HG02759 (cell line): ENCODE measurements around the gene PRKAG2.

Experiments used
- ATAC-seq: cut with Tn5 transposase; IDR thresholded peaks from one replicate; pipeline ENCODE4 v1.9.1; 2021; ENCODE audit warnings: mild to moderate bottlenecking, moderate library complexity; ENCODE audit not compliant: unreplicated experiment

Gene PRKAG2

DNA sequence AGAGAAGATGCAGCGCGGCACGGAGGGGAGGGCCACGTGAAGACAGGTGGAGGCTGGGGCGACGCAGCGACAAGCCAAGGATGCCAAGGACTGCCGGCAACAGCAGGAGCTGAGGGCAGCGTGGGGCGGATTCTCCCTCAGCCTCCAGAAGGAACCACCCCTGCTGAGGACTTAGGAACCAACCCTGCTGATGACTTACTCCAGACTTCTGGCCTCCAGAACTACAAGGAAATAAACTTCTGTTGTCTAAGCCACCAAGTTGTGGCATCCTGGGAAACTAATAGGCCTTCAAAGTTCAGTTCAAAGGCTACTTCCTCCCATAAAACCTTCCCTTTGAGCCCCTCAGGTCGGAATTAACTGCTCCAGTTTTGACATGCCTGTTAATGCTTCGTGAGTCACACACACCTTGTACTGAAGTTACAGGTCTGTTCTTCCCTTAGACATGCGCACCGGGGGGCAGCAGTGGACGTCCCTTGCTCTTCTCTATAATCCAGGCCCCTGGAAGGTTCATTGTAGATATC is 268.8 kb downstream of the PRKAG2 start:
- ATAC-seq, result no peak

DNA sequence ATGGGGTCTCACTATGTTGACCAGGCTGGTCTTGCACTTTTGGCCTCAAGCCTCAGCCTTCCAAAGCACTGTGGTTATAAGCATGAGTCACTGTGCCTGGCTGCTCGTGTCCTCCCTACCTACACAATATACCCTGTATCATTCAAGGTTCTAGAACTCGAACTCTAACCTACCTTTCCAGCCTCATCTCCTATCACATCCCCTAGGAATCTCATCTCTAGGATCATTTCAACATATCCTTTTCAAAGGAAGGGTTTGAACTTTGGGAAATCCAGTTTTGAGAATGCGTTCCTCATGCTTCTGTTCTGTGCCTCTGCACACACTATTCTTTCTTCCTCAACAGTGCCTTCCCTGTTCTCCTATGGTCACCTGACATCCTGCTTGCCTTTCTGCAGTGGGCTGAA is 269.4 kb downstream of the PRKAG2 start:
- ATAC-seq, result no peak

DNA sequence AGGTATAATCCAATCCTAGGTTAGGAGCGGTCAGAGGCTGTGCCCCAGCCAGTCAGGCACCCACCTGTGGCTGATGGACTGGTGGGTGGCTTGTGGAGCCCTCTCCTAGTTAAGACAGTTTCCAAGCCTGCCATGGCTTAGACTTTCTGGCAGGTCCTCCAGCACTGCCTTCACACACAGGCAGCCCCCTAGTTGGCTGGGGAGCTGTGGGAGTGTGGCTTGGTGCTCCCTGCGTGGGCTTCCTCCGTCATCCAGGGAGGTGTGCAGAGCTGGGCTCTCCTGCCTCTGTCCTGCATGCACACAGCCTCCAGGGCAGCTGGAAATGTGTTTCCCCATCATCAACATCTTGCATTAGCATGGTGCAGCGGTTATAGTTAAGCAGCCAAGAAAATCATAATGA is 273.0 kb downstream of the PRKAG2 start:
- ATAC-seq, result no peak

DNA sequence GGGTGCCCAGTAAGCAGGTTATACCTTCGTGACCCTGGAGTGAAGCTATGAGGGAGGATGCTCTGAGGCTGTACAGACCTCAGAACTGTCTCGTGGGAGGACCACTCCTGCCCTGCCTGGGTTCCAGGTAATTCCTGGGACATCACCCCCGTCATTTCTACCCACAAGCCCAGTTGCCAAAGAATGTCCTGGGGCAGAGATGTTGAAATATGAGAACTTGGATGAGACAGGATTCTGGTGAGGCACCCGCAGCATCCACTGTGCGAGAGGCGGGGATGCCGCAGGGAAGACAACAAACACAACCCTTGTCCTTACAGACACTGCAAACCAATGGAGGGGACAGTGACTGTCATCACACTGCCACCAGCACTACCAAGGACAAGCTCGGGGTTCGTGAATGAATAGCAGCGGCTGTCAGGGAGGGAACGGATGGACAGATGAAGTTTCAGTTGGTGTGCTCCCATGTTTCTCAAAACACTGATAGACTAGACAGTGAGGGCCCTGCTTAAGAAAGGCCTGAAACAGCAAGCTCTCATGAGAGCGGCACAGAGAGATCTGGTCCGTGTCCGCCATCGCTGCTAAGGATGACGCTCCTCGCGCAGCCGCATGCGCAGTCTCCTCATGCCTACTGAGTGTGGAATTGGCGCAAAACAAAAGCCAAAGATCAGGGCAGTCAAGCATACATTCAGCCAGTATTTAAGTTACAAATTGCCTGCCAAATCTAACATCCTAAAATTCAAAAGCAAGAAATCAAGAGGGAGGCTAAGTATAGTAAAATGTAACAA is 275.2 kb downstream of the PRKAG2 start:
- no peak for ATAC-seq

DNA sequence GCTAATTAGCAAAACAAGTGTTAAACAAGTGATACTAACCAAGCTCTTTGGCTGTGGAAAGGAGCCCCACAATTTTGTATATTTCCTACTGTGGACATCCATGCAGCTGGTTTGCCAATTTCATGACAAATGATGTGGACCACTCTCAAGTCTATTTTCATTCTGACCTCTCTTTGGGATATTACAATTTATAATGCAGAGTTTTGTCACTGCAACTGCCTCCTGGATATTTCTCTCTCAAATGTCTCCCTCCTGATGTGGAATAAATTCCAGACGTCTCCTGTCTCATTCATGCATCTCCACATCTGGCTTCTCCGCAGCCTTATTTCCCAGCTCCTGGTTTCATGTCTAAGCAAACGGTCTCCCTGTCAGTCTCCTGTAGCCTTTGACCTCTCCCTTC is 276.6 kb downstream of the PRKAG2 start:
- ATAC-seq, result no peak

DNA sequence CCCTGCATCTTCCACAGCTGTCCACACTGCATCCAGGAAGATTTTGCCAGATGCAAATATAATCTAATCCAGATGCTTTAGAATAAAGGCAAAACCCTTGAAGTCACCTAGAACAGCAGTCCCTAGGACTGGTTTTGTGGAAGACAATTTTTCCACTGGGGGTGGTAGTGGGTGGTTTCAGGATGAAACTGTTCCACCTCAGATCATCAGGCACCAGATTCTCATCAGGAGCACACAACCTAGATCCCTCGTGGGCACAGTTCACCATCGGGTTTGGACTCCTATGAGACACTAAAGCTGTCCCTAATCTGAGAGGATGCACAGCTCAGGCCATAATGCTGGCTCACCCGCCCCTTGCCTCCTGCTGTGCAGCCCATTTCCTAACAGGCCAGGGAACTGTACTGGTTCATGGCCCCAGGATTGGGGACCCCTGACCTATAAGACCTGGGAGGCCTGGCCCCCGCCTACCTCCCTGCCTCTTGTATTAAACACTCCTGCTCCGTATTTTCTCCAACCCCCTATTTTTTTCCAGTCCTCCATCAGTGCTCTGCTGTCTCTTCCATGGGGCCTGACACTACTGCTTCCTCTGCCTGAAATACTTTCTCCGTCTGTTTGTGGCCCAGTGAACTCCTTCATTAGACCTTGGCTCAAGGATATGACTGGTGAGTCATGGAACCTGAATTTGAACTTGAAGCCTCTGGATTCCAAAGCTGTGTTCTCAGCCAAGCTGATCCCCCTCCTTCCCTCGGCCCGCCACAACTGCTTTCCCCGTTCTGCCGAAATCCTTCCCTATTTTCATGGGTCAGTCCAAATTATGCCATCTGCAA is 277.3 kb downstream of the PRKAG2 start:
- ATAC-seq, result no peak

DNA sequence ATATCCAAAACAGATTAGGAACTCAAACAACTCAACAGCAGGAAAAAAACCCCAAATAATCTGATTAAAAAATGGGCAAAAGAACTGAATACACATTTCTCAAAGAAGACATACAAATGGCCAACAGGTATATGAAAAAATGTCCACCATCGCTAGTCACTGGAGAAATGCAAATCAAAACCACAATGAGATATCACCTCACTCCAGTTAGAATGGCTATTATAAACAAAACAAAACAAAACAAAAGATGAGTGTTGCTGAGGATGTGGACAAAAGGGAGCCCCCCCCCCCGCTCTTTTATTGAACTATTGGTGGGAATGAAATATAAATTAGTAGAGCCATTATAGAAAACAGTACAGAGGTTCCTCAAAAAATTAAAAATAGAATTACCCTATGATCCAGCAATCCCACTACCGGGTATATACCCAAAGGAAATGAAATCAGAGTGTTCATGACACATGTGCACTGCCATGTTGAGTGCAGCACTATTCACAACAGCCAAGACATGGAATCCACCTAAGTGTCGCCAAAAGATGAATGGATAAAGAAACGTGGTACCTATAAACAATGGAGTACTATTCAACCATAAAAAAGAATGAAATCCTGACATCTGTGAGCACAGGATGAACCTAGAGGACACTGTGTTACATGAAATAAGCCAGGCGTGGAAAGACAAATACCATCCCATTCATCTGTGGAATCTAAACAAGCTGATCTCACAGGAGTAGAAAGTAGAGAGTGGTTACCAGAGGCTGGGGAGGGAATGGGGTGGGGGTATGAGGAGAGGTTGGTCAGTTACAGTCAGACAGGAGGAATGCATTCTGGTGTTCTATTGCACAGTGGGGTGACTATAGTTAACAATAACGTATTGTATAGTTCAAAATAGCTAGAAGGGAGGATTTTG is 279.1 kb downstream of the PRKAG2 start:
- no peak for ATAC-seq

DNA sequence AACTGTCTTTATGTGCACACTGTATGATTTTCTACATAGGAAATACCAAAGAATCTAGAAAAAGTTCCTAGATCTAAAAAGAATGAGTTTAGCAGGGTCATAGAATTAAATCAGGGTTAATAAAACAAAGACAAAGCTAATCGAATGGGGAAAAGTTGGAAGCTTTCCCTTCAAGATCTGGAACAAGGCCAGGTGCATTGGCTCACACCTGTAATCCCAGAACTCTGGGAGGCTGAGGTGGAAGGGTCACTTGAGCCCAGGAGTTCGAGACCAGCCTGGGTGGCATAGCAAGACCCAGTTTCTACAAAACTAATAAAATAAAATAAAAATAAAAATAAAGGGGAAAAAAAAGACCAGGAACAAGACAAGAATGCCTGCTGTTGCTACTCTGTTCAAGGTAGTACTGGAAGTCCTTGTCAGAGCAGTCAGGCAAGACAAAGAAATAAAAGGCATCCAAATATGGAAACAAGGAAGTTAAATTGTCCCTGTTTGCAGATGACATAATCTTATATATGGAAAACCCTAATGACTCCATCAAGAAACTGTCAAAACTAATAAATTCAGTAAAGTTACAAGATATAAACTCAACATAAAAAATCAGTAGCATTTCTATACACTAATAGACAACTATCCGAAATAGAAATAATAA is 281.1 kb downstream of the PRKAG2 start:
- no peak for ATAC-seq

DNA sequence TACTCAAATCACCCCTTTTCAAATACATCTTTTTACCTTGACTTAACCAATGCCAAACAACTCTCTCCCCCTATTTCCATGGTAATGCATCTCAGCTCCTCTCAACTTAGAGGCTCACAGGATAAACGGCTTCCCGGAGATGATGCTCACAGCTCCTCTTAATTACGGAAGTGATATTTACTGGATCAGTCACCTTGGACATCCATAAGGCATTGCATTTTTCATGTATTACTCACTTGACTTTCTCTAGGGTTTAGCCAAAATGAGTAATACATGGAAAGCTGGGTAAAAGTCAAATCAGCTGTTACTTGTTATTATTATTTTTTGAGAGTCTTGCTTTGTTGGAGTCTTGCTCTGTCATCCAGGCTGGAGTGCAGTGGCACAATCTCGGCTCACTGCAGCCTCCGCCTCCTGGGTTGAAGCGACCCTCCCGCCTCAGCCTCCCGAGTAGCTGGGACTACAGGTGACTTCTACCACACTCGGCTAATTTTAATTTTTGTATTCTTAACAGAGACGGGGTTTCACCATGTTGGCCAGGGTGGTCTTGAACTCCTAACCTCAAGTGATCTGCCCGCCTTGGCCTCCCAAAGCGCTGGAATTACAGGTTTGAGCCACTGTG is 283.9 kb downstream of the PRKAG2 start:
- ATAC-seq, result no peak

DNA sequence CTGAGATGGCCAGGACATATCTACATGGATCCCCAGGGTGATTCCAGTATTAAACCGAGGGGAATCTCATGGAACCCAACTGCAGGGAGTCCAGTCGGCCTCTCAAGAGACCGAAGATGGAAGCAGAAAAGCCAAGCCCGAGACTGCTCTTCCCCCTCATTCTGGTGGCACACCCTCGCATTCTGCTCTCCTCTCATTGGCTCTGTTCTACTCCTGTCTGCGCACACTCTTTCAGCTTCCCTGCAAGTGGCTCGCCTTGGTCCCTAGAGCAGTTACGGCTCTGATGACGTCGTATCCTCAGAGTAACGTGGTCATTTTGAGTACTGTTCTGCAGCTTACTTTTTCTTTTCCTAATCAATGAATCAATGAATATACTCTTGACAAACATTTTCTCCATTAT is 284.6 kb downstream of the PRKAG2 start:
- no peak for ATAC-seq

DNA sequence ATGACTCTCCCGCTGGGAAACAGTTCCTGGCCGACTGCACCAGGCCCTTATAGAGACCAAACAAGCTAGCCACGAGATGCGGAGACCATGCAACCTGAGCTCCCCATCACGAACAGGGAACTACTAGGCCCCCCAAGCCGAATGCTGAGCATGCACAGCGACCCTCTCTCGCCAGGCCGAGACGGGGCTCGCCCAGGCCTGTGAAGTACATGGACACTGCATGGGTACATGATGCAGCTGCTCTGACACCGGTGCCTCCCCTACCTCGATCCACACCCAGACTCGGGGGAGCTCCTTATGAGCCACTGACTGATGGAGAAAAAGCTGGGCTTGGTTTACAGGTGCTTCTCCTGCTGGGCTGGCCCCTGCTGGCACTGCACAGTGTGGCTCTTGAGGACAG is 285.0 kb downstream of the PRKAG2 start:
- no peak for ATAC-seq

DNA sequence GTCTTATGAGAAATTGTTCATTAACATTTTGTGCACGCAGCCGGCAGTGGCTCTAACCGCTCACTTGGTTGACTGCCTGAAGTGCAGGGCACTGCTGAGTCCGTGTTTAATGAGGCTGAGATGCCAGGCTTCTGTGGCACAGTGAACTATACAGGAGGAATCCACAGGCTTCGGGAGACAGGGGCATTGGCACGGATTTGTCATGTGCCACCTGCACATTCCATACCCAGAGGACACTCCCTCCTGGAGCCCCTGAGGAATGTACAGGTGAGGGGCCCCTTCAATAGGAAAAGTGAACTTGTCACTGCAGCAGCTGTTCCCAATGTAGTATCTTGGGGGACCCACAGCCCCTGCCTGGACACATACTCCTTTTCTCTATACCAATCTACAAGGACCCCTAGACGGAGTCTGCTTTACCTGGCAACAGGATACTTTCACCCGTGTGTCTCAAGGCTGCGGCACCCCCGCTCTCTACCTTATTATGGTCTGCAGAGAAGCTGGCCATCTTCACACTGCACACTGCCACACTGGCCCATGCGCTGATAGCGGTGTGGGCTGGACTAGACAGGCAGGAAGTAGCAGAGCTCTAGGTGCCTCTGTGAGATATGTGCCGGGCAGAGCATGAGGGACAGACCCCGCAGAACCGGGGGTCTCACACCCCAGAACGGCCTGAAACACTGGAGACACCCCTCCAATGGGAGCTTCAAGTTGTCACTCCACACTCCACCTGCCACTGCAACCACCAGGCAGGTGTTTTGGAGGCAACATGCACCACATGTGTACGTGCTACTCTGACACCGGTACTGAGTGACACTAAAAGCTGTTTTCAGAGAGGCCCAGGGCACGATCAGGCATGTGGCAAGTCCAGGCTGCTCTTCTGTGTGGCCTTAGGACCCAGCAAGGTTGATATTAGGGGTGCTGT is 285.8 kb downstream of the PRKAG2 start:
- ATAC-seq, result no peak

DNA sequence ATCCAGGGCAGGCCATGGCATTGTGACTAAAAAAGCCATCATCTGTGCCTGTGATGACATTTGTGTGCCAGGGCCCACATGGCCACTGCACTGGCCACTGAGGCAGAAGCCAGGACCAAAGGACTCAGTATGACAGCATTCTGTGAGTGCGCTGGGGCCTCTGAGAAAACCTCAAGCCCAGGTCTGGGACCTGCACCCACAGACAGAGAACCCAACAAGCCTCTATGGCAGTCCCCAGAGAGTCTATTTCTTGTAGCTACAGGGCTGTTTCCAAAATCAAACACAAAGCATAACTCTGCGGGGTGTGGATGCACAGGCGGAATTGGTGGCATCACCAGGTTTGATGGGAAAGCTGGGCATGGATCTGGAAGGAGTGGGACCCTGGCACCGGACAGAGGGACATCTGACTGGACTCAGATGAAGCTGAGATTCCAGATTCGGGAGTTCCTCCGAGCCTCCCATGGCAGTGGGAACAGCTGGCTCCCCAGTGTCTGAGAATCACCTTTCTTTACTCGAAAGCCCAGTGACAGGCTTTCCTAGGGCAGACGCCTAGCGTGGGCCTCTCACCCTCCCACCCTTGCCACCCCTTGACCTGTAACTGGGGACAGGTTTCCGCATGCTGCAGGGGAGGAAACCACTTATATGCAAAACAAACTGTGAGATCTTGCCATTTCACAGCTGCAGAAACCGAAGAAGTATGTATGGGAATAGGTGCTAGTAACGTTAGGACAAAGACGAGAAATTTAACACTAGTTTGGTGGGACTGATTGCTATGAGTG is 286.7 kb downstream of the PRKAG2 start:
- ATAC-seq, result peak; percentile 76

DNA sequence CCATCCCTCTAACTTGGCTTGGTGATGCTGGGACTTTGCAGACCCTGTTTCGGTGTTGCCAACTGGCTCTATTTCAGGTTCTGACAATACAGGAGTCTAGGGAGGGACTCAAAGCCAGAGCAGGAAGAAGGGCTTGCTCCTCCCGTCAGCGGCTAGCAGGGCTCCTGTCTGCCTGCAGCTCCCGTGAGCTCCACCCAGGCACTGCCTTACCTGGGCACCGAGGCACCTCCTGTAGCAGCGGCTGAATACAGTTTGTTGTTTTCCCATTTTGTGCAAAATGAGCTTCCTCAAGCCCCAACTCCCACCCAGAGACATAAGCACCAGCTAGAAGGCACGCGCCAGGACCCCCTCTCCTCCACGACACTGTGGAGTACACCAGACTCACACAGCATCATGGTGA is 287.9 kb downstream of the PRKAG2 start:
- no peak for ATAC-seq

DNA sequence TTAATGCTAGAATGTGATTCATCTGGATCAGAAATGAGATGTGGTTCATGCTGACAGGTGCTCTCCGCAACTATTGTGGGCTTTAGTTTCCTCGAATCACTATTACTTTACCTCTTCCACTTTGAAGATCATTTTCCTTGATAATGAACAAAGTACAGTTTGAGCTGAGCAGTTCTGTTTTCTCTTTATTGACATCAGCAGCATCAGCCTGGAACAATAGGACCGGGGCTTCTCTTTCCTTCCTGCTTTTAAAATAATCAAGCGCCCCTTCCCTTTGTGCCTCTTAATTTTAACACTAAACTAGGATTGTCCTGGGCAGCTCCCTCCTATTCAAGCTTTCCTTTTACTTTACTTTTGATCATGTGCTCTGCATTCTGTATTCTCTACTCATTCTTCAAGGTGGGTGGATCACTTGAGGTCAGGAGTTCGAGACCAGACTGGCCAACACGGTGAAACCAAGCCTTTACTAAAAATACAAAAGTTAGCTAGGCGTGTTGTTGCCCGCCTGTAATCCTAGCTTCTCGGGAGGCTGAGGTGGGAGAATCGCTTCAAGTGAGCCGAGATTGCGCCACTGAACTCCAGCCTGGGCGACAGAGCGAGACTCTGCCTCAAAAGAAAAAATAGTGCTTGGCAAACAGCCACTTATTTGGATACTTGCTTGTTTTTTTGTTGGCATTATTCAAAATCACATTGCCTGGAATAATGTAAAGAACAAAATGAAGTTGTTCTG is 290.2 kb downstream of the PRKAG2 start:
- ATAC-seq, result no peak

DNA sequence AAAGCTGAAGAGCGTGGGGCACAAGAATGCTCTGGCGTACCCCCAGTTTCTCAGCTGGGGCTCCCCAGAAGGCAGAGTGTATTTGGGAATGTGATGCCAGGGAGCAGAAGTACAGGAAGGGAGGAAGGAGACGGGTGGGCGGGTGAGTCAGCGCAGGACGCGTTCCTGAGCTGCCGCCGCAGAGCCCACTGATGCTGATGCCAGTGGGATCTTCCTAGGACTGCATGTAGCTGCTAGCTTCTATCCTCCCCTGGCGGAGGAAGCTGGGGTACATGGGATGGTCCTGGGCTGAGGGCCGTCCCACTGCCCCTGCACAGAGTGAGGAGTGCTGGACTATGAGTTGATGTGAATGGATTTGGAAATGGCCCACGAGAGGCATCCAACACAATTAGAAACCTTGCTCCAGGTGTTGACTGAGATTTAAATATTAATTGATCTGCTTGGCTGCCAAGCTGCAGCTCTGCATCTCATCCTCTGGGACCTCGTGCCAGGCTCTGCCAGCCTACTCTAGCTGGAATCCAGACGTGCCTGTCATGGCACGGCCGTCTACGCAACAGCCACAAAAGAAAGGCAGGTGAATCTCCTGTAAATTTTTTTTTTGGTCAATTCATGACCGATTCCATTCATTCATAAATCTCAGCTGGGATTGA is 291.0 kb downstream of the PRKAG2 start:
- ATAC-seq, result no peak

DNA sequence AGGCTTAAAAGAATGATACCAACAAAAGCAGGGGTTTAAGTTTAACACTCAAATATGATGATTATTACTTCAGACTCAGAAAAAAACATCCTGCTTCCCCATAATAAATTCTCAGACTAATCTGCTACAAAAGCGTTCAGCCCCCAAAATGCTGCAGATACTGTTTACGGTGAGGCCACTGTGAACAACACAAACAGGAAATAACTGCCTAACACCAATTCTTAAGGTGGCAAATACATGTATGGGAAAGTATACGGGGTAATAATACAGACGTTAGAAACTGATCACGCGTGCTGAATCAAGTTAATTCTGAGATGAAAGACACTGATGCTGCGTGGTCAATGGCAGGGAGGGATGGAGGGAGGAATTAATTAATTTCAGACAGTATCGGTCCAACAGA is 295.2 kb downstream of the PRKAG2 start:
- ATAC-seq, result no peak
